K562 (cell line): ENCODE measurements around the gene ZDHHC14. TPM values are rescaled to one million over a fixed set of nuclear protein-coding genes. Genes with fewer than 3 reads are reported as not detected.

Experiments
- ADNP ChIP-seq: fragments of 200-800 bp; sonication (Bioruptor generic); IDR thresholded peaks from 2 replicates; pipeline ENCODE4 v1.6.1; 2016; ENCODE audit warnings: missing genetic modification characterization, missing compliant biosample characterization
- DACH1 ChIP-seq: fragments of 450-650 bp; IDR thresholded peaks from 2 replicates; pipeline ENCODE4 v1.6.1; 2018; ENCODE audit not compliant: partially characterized antibody
- EP400 ChIP-seq: fragments of 450-650 bp; IDR thresholded peaks from 2 replicates; pipeline ENCODE4 v1.6.1; 2017; ENCODE audit warnings: antibody characterized with exemption, mild to moderate bottlenecking, moderate library complexity
- GABPB1 ChIP-seq: sonication (generic); formaldehyde crosslinking; IDR thresholded peaks from 2 replicates; pipeline ENCODE4 v1.8.0; 2022; ENCODE audit warnings: mild to moderate bottlenecking, missing genetic modification reagents
- MITF ChIP-seq: IDR thresholded peaks from 2 replicates; pipeline ENCODE4 v1.6.1; 2014; ENCODE audit warnings: antibody characterized with exemption
- MYNN ChIP-seq, 2 experiments: sonication (generic); formaldehyde crosslinking in 1 of 2; IDR thresholded peaks; 2 replicates each; pipeline versions ENCODE4 v1.5.0 to v1.6.1; 2016 to 2020; ENCODE audit warnings: antibody characterized with exemption in 1 of 2, missing genetic modification reagents in 1 of 2
- PTRF ChIP-seq: fragments of 450-650 bp; IDR thresholded peaks from 2 replicates; pipeline ENCODE4 v1.6.1; 2016; ENCODE audit warnings: mild to moderate bottlenecking, missing genetic modification characterization, missing compliant biosample characterization
- SRF ChIP-seq, 2 experiments: fragments of 250-450, 450-650 bp in 1 of 2; sonication (Bioruptor Pico) in 1 of 2; sonication (generic) in 1 of 2; formaldehyde crosslinking; IDR thresholded peaks; 2 replicates each; pipeline versions ENCODE4 v1.5.0 to v1.5.1; 2020 to 2022; ENCODE audit warnings: mild to moderate bottlenecking in 1 of 2, missing genetic modification reagents in 1 of 2
- ZNF12 ChIP-seq: sonication (generic); formaldehyde crosslinking; IDR thresholded peaks from 2 replicates; pipeline ENCODE4 v1.4.0; 2020; ENCODE audit warnings: mild to moderate bottlenecking, missing genetic modification reagents
- polyA plus RNA-seq, 8 experiments: library from polyadenylated mRNA; depleted of rRNA in 4 of 8; stranded (reverse) in 5 of 8; unstranded in 3 of 8; fragments of >200 nt; fragmentation: Nextera tagmentation in 2 of 8; fragmentation: Illumina TruSeq in 1 of 8; extraction: Ambion mirVana in 2 of 8; extraction: Trizol in 1 of 8; gene quantifications; 2 replicates each; pipeline versions ENCODE4 v1.2.1 to v1.2.3, GENCODE V29; 2011 to 2014; ENCODE audit warnings: inconsistent platforms in 1 of 8, missing spikeins in 1 of 8
- total RNA-seq, 7 experiments: library from RNA; depleted of rRNA in 6 of 7; stranded (reverse); fragments of >200 nt in 6 of 7; fragmentation: Illumina TruSeq in 2 of 7; extraction: Trizol in 2 of 7; gene quantifications; 2 replicates each; pipeline versions ENCODE4 v1.2.1 to v1.2.3, GENCODE V29; 2011 to 2021; ENCODE audit warnings: low replicate concordance in 1 of 7
- TF ChIP-seq, protein P1 (sequence below): fragments of 250-450 bp; sonication (Bioruptor Pico); IDR thresholded peaks from 2 replicates; pipeline ENCODE4 v1.5.0; 2021
- TF ChIP-seq, protein P2 (sequence below): fragments of 200-600 bp; sonication (generic); IDR thresholded peaks from one replicate; pipeline ENCODE4 v1.6.1; 2012; ENCODE audit warnings: mild to moderate bottlenecking, low read depth, low read length, inconsistent platforms
- TF ChIP-seq, protein P3 (sequence below): fragments of 250-450 bp; sonication (Bioruptor Pico); IDR thresholded peaks from 2 replicates; pipeline ENCODE4 v1.5.0; 2020; ENCODE audit warnings: mild to moderate bottlenecking

Gene ZDHHC14
- total and polyA plus RNA-seq, 9 of the 15 experiments (the other 6 are each of a cell fraction or from before 2014, with no cell fraction given) = 0.92 to 23.1 (median 13.8) TPM

DNA sequence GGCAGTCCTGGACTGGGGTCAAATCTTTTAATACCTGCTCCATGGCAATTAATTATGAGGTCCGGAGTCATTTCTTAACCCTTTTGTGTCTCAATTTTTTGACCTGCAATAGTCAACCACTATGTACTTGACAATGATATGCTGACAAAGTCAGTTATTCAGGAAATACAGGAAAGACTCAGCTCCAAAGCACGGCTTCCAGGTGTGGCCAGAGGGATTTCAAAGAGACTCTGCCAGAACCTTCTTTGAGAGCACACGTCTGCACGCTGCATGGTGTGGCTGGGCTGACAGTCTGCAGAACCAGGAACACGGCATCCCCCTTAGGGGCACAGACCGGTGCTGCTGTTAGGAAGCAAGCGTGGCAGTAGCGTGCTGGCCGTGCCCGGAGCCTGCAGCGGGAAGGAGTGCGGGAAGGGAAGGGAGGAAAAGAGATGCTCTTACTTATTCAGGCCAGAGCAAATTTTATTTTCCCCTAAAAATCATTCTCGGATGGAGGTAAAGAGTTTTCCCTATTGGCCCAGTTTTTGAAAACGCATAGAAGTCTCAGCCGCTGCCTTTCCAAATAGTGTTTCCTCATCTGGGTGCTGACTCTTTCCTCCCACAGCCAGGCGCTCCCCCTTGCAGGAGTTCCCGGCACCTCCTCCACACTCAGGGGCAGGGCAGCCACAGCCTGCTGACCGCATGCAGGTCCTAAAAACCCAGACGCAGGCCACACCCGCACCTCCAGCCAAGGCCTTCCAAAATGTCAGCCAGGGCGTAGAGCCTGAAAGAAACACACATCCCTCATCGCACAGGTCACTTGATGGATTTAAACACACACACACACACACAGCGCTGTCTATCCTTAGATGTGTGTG lies 254.6 kb downstream of the ZDHHC14 start (continued):
- TF ChIP-seq, protein P1, sequence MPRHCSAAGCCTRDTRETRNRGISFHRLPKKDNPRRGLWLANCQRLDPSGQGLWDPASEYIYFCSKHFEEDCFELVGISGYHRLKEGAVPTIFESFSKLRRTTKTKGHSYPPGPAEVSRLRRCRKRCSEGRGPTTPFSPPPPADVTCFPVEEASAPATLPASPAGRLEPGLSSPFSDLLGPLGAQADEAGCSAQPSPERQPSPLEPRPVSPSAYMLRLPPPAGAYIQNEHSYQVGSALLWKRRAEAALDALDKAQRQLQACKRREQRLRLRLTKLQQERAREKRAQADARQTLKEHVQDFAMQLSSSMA (CRISPR knock-in tag) = no peak
- TF ChIP-seq SRF (CRISPR knock-in tag; IDR thresholded peaks at IDR 0.05) = no peak
- TF ChIP-seq ZNF12 (CRISPR knock-in tag) = 0 out of 2 replicates have a peak, but pooled peaks have one; percentile 50
- 0 out of 2 replicates have a peak, but pooled peaks have one; percentile 8 for TF ChIP-seq MITF
- TF ChIP-seq, protein P2, sequence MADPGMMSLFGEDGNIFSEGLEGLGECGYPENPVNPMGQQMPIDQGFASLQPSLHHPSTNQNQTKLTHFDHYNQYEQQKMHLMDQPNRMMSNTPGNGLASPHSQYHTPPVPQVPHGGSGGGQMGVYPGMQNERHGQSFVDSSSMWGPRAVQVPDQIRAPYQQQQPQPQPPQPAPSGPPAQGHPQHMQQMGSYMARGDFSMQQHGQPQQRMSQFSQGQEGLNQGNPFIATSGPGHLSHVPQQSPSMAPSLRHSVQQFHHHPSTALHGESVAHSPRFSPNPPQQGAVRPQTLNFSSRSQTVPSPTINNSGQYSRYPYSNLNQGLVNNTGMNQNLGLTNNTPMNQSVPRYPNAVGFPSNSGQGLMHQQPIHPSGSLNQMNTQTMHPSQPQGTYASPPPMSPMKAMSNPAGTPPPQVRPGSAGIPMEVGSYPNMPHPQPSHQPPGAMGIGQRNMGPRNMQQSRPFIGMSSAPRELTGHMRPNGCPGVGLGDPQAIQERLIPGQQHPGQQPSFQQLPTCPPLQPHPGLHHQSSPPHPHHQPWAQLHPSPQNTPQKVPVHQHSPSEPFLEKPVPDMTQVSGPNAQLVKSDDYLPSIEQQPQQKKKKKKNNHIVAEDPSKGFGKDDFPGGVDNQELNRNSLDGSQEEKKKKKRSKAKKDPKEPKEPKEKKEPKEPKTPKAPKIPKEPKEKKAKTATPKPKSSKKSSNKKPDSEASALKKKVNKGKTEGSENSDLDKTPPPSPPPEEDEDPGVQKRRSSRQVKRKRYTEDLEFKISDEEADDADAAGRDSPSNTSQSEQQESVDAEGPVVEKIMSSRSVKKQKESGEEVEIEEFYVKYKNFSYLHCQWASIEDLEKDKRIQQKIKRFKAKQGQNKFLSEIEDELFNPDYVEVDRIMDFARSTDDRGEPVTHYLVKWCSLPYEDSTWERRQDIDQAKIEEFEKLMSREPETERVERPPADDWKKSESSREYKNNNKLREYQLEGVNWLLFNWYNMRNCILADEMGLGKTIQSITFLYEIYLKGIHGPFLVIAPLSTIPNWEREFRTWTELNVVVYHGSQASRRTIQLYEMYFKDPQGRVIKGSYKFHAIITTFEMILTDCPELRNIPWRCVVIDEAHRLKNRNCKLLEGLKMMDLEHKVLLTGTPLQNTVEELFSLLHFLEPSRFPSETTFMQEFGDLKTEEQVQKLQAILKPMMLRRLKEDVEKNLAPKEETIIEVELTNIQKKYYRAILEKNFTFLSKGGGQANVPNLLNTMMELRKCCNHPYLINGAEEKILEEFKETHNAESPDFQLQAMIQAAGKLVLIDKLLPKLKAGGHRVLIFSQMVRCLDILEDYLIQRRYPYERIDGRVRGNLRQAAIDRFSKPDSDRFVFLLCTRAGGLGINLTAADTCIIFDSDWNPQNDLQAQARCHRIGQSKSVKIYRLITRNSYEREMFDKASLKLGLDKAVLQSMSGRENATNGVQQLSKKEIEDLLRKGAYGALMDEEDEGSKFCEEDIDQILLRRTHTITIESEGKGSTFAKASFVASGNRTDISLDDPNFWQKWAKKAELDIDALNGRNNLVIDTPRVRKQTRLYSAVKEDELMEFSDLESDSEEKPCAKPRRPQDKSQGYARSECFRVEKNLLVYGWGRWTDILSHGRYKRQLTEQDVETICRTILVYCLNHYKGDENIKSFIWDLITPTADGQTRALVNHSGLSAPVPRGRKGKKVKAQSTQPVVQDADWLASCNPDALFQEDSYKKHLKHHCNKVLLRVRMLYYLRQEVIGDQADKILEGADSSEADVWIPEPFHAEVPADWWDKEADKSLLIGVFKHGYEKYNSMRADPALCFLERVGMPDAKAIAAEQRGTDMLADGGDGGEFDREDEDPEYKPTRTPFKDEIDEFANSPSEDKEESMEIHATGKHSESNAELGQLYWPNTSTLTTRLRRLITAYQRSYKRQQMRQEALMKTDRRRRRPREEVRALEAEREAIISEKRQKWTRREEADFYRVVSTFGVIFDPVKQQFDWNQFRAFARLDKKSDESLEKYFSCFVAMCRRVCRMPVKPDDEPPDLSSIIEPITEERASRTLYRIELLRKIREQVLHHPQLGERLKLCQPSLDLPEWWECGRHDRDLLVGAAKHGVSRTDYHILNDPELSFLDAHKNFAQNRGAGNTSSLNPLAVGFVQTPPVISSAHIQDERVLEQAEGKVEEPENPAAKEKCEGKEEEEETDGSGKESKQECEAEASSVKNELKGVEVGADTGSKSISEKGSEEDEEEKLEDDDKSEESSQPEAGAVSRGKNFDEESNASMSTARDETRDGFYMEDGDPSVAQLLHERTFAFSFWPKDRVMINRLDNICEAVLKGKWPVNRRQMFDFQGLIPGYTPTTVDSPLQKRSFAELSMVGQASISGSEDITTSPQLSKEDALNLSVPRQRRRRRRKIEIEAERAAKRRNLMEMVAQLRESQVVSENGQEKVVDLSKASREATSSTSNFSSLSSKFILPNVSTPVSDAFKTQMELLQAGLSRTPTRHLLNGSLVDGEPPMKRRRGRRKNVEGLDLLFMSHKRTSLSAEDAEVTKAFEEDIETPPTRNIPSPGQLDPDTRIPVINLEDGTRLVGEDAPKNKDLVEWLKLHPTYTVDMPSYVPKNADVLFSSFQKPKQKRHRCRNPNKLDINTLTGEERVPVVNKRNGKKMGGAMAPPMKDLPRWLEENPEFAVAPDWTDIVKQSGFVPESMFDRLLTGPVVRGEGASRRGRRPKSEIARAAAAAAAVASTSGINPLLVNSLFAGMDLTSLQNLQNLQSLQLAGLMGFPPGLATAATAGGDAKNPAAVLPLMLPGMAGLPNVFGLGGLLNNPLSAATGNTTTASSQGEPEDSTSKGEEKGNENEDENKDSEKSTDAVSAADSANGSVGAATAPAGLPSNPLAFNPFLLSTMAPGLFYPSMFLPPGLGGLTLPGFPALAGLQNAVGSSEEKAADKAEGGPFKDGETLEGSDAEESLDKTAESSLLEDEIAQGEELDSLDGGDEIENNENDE = no peak
- no peak for TF ChIP-seq EP400
- TF ChIP-seq PTRF (tag) = no peak
- TF ChIP-seq MYNN (IDR thresholded peaks at IDR 0.05) = no peak
- no peak for TF ChIP-seq MYNN (CRISPR knock-in tag; IDR thresholded peaks at IDR 0.05)
- TF ChIP-seq, protein P3, sequence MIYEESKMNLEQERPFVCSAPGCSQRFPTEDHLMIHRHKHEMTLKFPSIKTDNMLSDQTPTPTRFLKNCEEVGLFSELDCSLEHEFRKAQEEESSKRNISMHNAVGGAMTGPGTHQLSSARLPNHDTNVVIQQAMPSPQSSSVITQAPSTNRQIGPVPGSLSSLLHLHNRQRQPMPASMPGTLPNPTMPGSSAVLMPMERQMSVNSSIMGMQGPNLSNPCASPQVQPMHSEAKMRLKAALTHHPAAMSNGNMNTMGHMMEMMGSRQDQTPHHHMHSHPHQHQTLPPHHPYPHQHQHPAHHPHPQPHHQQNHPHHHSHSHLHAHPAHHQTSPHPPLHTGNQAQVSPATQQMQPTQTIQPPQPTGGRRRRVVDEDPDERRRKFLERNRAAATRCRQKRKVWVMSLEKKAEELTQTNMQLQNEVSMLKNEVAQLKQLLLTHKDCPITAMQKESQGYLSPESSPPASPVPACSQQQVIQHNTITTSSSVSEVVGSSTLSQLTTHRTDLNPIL (CRISPR knock-in tag) = no peak
- TF ChIP-seq ADNP (tag) = no peak
- 0 out of 2 replicates have a peak, but pooled peaks have one; percentile 23 for TF ChIP-seq GABPB1 (CRISPR knock-in tag)
- no peak for TF ChIP-seq DACH1
